ENCODE results near the gene SALL3. TPM values are rescaled to one million over a fixed set of nuclear protein-coding genes. Genes with fewer than 3 reads are reported as not detected.

The SALL3 gene
- total RNA-seq, 1 donor from 2014 or later: 0.36 TPM

- DNase-seq: no peak
- Histone ChIP-seq H3K36me3 (no peaks in the 10 kb centered on the region), H3K27me3 (ENCODE audit: low read depth) (peaks cover 48% of the 10 kb centered on the region)
Observed at GRCh38 chr18:79042276-79042675, 62.7 kb downstream of the SALL3 start.

GRCh38 chr18:79043288-79043687, 63.7 kb downstream of the SALL3 start:
- DNase-seq: no peak
- no peak for TF ChIP-seq CTCF (IDR thresholded peaks at IDR 0.05; ENCODE audit: borderline replicate concordance)
- Histone ChIP-seq H3K4me1 (no peaks in the 10 kb centered on the region), H3K4me3 (no peak overlapping the region), H3K27me3 (ENCODE audit: low read depth) (peaks cover 55% of the 10 kb centered on the region), H3K36me3 (no peaks in the 10 kb centered on the region), H3K9me3 (replicated peaks) (no peaks in the 10 kb centered on the region), H3K27ac (replicated peaks) (no peak overlapping the region)
- intact Hi-C loops (cut with micrococcal nuclease): no loop called here

More at GRCh38 chr18:79042276-79042675, 62.7 kb downstream of the SALL3 start:
- H3K4me1 ChIP-seq: no peaks in the 10 kb centered on the region
- TF ChIP-seq CTCF (IDR thresholded peaks at IDR 0.05; ENCODE audit: borderline replicate concordance): no peak
- no peak overlapping the region for H3K27ac ChIP-seq (replicated peaks)
- intact Hi-C loops (cut with micrococcal nuclease): no loop called here
- no peaks in the 10 kb centered on the region for H3K9me3 ChIP-seq (replicated peaks)
- no peak overlapping the region for H3K4me3 ChIP-seq

- intact Hi-C loops (cut with micrococcal nuclease): no loop called here
- no peak for TF ChIP-seq CTCF (IDR thresholded peaks at IDR 0.05; ENCODE audit: borderline replicate concordance)
- no peak overlapping the region for H3K27ac ChIP-seq (replicated peaks)
- H3K27me3 ChIP-seq (ENCODE audit: low read depth): peaks cover 71% of the 10 kb centered on the region
- H3K36me3 ChIP-seq: no peaks in the 10 kb centered on the region
- no peaks in the 10 kb centered on the region for H3K4me1 ChIP-seq
- H3K9me3 ChIP-seq (replicated peaks): no peaks in the 10 kb centered on the region
- no peak for DNase-seq
- no peak overlapping the region for H3K4me3 ChIP-seq
Observed at GRCh38 chr18:79046522-79046921, 66.9 kb downstream of the SALL3 start.

GRCh38 chr18:79047556-79048244, 68.1 kb downstream of the SALL3 start:
- no peaks in the 10 kb centered on the region for H3K4me1 ChIP-seq
- intact Hi-C loops (cut with micrococcal nuclease): no loop called here
- no peaks in the 10 kb centered on the region for H3K36me3 ChIP-seq
- H3K27ac ChIP-seq (replicated peaks): no peak overlapping the region
- no peak for TF ChIP-seq CTCF (IDR thresholded peaks at IDR 0.05; ENCODE audit: borderline replicate concordance)
- no peak for DNase-seq
- no peaks in the 10 kb centered on the region for H3K9me3 ChIP-seq (replicated peaks)
- H3K4me3 ChIP-seq: no peak overlapping the region
- peaks cover 71% of the 10 kb centered on the region for H3K27me3 ChIP-seq (ENCODE audit: low read depth)

- TF ChIP-seq CTCF (IDR thresholded peaks at IDR 0.05; ENCODE audit: borderline replicate concordance): no peak
- H3K27me3 ChIP-seq (ENCODE audit: low read depth): peaks cover 71% of the 10 kb centered on the region
- H3K4me1 ChIP-seq: no peaks in the 10 kb centered on the region
- intact Hi-C loops (cut with micrococcal nuclease): no loop called here
- no peaks in the 10 kb centered on the region for H3K36me3 ChIP-seq
- H3K9me3 ChIP-seq (replicated peaks): no peaks in the 10 kb centered on the region
- H3K27ac ChIP-seq (replicated peaks): no peak overlapping the region
- H3K4me3 ChIP-seq: no peak overlapping the region
- no peak for DNase-seq
Observed at GRCh38 chr18:79048245-79048632, 68.6 kb downstream of the SALL3 start.

All from left ventricle myocardium inferior (tissue), 1 donor.